DMS53 (cell line): Measurements from ENCODE around the gene IFI6.
"Not testable (repeated sequence)": the region's sequence is repeated elsewhere in the genome, so short reads cannot be mapped to it uniquely, and the experiment has no call there.

Experiments used
- DNase-seq: peaks from one replicate; lab custom pipeline; 2025; lab: John Stamatoyannopoulos, UW

IFI6 gene

GRCh38 chr1:27671964-27672749 is at the start of gene IFI6:
IFI6 (minus strand) TSS chr1:27672192; CDS start chr1:27669314, 2,878 bp downstream.
- peak; percentile 98 for DNase-seq

GRCh38 chr1:27719286-27720251 is 47.6 kb upstream of the IFI6 start:
- DNase-seq: peak; percentile 32

GRCh38 chr1:27716262-27716895 is 44.4 kb upstream of the IFI6 start:
- no peak for DNase-seq

- DNase-seq: no peak
Observed at GRCh38 chr1:27713869-27714513, 42.0 kb upstream of the IFI6 start.

GRCh38 chr1:27713139-27713725 is 41.2 kb upstream of the IFI6 start:
- DNase-seq: no peak

GRCh38 chr1:27710574-27710973 is 38.6 kb upstream of the IFI6 start:
- DNase-seq: no peak

GRCh38 chr1:27705545-27705944 is 33.6 kb upstream of the IFI6 start:
- DNase-seq: no peak

- no peak for DNase-seq
Observed at GRCh38 chr1:27704958-27705357, 33.0 kb upstream of the IFI6 start.

GRCh38 chr1:27696835-27697234 is 24.8 kb upstream of the IFI6 start:
- not testable (repeated sequence) for DNase-seq

- no peak for DNase-seq
Observed at GRCh38 chr1:27690183-27690582, 18.2 kb upstream of the IFI6 start.

GRCh38 chr1:27689423-27690173 is 17.6 kb upstream of the IFI6 start:
- no peak for DNase-seq

GRCh38 chr1:27687906-27688305 is 15.9 kb upstream of the IFI6 start:
- no peak for DNase-seq

GRCh38 chr1:27686223-27686990 is 14.4 kb upstream of the IFI6 start:
- peak; percentile 81 for DNase-seq

- DNase-seq: no peak
Observed at GRCh38 chr1:27684176-27684575, 12.2 kb upstream of the IFI6 start.

GRCh38 chr1:27682351-27682944 is 10.5 kb upstream of the IFI6 start:
- no peak for DNase-seq

GRCh38 chr1:27681580-27681979 is 9.6 kb upstream of the IFI6 start:
- DNase-seq: not testable (repeated sequence)

- DNase-seq: not testable (repeated sequence)
Observed at GRCh38 chr1:27680225-27680791, 8.3 kb upstream of the IFI6 start.

- DNase-seq: no peak
Observed at GRCh38 chr1:27678747-27679146, 6.8 kb upstream of the IFI6 start.

- DNase-seq: no peak
Observed at GRCh38 chr1:27676410-27676809, 4.4 kb upstream of the IFI6 start.
